HG02798 (cell line): ENCODE measurements around the gene ACOD1.
"Not testable (repeated sequence)": the region's sequence is repeated elsewhere in the genome, so short reads cannot be mapped to it uniquely, and the experiment has no call there.

Source experiments
- ATAC-seq: cut with Tn5 transposase; IDR thresholded peaks from one replicate; pipeline ENCODE4 v1.9.1; 2021; ENCODE audit warnings: mild to moderate bottlenecking; ENCODE audit not compliant: unreplicated experiment, poor library complexity

The ACOD1 gene

DNA sequence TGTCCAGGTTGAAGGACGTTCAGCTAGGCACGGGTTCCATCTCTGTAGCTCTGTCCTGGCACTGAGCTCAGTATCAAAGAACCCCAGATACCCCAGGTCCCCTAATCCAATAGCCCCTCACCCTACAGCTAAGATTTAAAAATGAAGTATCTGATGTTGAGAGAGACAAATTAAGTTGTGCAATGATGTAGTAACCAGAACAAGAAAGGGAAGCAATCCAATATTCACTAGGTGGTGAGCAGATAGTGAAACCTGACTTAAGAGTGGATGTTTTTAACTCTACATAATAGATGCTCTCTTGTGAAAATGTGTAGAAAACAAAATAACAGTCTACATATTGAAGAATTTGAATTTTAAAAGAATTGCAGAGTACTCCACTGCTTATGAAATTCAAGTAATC is 1.8 kb downstream of the ACOD1 start:
- ATAC-seq = no peak

DNA sequence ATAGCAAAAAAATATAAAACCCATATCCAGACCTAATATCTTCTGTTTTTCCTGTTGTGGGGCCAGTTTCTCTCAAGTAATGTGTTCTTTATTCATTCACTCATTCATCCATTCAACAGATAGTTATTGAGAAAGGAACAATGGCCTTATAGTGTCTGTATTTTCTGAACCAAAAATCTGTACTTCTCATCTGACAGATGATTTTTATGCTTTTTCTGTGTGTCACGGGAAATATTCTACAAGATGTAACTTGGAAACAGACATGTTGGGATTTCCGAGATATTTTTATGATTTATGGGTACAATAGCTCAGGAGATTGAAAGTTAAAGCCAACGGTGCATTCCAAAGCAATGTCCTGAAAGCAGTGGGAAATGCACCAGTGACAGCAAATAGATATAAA is 5.7 kb downstream of the ACOD1 start:
- no peak for ATAC-seq

DNA sequence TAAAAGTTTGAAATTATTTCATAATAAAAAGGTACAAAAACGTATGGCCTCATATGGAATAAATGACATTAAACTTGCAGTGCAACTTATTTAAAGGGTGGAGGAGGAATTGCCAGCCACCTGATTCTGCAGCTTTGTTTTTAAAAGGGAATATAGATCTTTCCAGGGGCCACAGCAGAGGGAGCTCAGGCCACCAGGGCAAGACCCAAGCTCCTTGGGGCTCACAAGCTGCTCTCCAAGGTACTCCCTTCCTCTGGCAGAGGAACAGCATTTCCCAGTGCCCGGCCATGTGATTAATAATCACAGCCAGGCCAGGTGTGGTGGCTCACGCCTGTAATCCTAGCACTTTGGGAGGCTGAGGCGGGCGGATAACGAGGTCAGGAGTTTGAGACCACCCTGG is 6.2 kb downstream of the ACOD1 start:
- ATAC-seq = no peak

DNA sequence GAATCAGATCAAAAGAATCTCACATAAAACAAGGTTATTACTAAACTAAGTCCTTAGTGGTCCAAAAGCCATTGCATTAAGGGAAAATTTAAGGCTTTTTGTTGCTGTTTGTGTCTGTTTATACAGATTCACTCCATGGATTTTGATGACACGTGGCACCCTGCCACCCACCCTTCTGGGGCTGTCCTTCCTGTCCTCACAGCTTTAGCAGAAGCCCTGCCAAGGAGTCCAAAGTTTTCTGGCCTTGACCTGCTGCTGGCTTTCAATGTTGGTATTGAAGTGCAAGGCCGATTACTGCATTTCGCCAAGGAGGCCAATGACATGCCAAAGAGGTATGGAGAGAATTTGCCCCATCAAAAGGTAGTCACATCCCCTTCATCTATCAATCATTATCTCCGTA is 6.9 kb downstream of the ACOD1 start:
- ATAC-seq = no peak

DNA sequence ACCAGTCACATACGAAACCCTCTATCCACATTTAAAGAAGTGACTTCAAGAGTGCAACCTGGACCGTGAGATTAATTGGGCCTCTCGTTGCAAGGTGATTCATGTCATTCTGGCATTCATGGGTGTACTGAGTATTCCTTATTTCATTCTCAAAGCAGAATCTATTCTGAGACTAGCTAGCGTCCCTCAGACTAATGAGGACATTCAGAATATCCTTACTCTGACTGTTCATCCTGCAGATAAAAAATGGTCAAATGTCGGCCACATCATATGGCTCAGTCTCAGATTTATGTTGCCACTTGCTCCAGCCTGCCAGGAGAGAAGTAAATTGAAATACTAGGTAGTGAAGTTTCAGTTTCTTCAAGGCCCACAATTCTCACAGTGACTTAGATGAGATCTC is 7.3 kb downstream of the ACOD1 start:
- ATAC-seq = no peak

DNA sequence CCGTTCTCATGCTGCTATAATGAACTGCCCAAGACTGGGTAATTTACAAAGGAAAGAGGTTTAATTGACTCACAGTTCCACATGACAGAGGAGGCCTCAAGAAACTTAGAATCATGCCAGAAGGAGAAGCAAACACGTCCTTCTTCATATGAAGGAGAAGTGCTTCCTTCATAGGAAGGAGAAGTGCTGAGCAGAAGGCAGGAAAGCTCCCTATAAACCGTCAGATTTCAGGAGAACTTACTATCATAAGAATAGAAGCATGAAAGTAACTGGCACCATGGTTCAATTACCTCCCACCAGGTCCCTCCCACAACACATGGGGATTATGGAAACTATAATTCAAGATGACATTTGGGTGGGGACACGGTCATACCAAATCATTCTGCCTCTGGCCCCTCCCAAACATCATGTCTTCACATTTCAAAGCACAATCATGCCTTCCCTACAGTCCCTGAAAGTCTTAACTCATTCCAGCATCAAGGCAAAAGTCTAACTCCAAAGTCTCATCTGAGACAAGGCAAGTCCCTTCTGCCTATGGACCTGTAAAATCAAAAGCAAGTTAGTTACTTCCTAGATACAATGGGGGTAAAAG is 10.6 kb downstream of the ACOD1 start:
- ATAC-seq = no peak

DNA sequence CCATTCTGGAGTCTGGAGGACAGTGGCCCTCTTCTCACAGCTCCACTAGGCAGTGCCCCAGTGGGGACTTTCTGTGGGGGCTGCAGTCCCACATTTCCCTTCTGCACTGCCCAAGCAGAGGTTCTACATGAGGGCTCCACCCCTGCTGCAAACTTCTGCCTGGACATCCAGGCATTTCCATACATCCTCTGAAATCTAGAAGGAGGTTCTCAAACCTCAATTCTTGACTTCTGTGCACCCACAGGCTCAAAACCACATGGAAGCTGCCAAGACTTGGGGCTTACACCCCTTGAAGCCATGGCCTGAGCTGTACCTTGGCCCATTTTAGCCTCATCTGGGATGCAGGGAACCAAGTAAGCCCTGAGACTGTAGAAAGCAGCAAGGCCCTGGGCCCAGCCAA is 11.4 kb downstream of the ACOD1 start:
- ATAC-seq = not testable (repeated sequence)

DNA sequence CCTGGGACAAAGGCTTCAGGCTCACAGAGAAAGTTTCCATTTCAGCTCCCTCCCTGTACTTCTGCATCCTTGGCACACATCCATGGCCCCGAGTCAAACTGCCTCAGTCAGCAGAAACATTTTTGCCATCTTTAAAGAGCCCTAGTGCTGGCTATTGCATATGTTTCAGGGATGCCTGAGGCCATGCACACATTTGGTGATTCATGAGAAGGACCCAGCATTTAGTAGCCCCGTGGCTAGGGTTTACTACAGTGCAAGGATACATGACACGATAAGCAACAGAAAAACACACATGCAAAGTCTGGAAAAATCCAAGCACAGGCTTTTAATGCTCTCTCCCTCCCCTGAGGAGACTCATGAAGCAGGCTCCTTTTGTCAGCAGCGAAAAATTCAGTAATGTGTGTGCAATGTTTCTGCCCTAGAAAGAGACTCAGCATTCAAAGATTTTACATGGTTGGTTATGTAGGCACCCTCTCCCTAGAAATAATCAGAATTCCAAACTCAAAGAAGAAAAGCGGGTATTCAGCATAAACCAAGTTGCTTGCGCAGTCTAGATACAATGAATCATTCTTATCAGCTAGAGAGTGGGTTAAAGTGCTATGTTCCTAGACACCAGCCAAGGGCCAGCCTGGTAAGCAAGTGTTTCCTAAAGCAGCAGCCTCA is 17.6 kb downstream of the ACOD1 start:
- no peak for ATAC-seq

DNA sequence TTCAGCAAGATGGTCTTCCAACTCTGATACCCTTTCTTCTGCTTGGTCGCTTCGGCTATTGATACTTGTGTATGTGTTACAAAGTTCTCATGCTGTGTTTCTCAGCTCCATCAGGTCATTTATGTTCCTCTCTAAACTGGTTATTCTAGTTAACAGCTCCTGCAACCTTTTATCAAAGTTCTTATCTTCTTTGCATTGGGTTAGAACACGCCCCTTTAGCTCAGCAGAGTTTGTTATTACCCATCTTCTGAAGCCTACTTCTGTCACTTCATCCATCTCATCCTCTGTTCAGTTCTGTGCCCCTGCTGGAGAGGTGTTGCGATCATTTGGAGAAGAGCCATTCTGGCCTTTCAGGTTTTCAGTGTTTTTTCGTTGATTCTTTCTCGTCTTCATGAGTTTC is 18.7 kb downstream of the ACOD1 start:
- ATAC-seq = no peak

DNA sequence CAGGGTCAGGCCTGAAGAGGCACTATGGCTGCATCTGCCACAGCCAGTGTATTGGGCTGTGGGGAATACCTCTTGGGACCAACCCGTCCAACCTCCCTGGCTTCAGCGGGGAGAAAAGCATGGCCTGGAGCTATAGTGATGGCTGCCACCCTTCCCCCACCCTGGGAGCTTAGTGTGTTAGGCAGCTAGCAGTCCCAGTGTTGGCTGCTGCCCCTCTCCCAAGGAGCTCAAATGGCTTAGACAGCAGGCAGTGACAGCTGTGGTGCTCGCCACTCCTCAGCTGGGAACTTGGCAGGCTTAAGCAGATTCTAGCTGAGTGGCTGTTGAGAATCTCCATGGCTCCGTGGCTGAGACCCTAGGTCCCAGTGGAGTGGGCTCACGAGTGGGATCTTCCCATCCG is 19.7 kb downstream of the ACOD1 start:
- ATAC-seq = no peak

DNA sequence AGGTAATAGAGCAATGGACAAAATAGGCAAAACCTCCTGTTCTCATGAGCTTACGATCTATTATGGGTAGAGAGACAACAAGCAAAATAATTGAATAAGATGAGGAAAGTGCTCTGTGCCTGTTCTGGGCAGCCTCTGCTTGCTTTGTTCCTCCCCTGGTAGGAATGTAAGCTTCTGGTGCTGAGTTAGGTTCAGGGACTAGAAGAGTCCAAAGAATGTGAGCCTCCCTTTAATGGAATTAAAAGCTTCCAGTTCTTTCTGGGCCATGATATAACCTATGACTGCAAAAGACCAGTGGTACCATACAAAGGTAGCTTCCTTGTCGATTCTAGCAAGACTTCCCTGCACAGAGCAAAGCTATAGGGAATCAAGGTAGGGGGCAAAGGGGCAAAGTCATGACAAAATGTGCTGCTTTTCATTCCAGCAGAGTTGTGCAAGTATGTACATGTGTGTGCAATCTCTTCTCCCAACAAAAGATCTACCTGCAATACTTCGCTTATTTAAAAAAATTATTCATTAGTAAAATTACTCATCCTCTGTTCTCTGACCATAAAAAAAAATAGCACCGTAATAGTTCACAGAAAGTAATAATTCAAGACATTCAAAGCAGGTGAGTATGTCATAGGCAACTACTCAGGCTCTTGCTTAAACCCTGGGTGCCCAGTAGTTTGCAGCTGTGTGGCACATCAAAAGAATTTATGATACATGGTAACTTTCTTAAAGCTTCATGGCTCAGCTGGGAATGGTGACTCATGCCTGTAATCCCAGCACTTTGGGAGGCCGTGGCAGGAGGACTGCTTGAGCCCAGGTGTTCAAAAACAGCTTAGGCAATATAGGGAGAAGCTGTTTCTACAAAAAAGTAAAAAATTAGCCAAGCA is 21.4 kb downstream of the ACOD1 start:
- ATAC-seq = no peak

DNA sequence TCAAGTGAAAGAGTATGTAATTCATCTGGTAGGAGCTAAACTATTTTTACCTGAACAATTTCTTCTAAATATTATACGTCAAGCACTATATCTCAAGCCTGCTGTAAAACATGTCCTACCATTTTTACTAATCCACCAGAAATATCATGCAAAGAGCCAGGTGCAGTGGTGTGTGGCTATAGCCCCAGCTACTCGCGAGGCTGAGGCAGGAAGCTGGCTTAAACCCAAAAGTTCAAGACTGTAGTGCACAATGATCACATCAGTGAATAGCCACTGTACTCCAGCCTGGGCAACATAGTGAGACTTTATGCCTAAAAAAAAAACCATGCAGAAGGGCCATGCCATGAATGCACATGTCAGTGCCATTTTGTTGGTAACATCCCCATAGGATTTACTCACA is 22.9 kb downstream of the ACOD1 start:
- no peak for ATAC-seq

DNA sequence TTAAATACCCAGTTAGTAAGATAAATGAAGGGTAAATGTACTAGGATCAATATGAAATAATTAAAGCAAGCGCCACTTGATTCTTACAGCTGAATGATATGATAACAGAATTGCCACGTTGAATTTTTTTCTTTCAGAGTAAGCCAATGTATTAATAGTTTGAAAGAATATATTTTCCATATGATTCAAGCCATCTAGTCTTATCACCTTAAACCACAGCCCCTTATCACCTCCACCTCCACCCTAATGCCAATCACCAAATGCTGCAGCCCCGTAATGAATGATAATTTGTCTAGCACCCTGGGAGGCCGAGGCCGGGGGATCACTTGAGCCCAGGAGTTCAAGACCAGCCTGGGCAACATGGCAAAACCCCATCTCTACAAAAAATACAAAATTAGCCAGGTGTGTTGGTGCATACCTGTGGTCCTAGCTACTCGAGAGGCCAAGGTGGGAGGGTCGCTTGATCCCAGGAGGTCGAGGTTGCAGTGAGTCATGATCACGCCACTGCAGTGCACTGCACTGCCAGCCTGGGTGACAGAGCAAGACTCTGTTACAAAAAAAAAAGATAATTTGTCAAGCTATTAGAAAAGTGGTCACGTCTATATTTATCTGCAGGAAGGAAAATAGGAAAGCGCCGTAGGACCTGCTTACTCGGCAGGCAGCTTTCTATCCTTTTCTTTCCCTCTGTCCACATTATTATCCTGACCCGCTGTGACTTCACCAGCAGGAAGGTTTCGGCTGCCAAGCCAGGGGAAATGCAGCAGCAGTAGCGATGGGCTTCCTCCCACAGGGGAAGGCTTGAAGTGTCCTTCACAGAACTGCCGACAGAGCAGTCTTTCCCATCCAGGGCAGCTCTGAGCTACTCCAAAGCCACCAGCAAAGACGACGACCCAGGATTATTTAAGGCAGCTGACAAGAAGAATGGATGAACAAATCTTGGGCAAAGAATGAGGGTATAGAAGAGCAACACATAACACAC is 23.8 kb downstream of the ACOD1 start:
- ATAC-seq = no peak

DNA sequence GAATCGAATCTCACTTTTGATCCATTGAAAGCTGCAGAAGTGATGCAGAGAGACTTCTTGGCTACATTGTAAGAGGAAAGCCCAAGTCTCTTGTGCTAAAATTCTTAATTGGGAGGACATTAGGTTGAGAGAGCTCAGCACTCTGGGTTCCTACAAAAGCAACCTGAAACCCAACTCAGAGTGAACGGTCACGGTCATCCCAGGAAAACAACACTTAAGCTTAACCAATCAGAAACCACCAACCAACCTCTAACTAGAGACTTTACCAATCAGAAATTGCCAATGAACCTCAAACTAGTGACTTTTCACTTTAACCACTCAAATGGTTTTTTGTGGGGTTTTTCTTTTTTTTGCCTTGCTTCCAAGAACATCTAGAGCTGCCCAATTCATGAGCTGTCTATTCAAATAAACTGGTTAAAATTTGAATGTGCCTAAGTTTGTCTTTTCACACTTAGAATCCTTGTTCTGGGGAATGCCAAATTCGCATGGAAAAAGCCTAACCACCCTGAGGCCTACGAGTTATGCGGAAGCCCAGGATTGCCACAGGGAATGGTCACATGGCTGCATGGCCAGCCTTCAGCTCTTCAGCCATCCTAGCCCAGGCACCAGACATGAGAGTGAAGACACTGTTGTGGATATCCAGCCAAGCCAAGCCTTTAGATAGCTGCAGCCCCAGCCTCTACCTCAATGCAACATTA is 25.8 kb downstream of the ACOD1 start:
- no peak for ATAC-seq

DNA sequence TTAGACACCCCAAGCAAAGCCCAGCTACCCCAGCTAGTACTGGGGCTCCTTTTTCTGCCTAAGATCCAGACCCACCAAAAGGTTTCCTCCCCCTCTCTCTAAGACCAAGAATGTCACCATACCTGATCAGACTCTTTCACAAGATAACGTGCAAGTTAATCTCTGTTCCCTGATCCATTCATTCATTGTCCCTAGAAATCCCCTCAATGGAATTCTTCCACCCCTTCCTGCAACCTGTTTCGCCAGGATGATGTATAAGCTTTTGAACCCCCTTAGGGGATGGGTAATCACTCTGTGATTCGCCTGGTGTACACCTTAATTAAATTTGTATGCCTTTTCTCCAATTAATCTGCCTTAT is 26.3 kb downstream of the ACOD1 start:
- no peak for ATAC-seq

DNA sequence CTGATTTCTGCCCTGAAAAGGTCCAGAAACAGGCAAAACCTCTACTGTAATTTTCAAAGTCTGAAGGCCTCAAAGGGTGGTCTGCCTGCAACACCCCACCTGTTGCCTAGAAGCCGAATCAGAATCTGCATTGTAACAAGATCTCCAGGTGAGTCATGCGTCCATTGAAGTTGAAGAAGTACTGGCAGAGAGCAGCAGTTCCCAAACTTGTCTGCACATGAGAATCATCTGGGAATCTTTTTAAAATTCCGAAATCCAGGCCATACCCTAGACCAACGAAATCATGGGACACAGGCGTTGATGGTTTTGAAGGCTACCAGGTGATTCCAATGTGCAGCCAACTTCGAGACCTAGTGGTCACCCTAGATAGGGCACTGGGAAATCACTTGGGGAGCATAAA is 27.6 kb downstream of the ACOD1 start:
- no peak for ATAC-seq

DNA sequence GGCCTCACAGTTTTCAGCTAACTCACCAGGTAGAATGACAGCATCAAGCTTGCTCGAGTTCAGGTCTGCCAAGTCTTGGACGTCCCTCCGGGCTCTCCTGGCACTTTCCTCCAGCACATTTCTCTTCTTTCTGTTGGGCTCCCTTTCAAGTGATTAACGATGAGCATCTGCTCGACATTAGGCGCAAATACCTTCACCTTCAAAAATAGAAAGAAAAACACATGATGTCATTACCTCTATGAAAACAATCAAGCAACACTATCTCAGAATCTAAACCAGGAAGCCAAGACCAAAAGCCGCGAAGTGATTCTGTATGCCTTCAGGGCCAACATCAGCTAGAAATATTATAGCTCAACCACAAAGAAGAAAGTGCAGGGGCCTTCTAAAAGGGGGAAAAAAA is 28.2 kb downstream of the ACOD1 start:
- no peak for ATAC-seq

DNA sequence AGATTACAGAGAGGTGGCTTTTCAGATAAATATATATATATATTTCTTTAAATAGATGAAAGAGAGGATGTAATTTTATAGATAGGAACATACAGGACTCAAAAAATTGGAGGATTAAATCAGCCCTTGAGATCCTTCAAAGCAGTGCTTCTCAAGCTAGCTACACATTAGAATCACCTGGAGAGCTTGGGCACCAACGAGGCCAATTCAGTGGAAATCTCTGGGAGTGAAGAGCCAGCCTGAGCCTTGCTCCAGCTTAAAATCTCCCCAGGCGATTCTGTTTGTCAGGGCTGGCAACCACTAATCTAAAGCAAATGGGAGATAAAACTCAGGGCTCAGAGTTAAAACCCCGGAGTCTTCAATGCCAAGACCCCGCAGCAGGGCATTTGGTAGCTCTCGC is 28.6 kb downstream of the ACOD1 start:
- no peak for ATAC-seq

DNA sequence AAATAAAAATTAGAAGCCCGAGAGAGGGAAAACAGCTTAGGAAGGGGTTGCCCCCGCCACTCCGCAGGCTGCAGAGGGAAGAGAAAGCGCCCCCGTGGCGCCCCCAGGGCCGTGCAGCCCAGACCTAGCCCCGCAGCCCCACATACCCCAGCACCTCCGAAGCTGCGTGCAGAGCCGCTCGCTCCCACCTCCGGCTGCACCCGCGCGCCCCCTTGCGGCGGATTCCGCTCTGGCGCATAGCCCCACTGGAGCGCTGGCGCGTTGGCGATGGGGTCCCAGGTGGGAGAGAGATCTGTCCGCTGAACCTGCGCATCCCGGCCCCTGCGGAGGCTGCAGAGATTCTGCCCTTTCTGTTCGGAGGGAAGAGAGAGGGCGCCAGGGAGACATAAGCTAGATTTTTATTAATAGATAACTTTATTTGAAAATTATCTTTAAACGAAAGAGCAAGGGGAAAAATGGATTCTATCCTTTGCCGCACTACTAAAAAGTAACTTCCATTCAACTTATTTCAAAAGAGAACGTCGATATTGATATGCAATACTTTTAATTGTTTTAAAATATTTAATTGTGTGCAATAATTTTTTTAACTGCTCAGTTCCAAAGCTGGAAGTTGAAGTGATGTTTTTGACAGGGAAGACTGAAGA is 31.9 kb downstream of the ACOD1 start:
- ATAC-seq = peak; percentile 100
